Liver (tissue), 9 donors: ENCODE measurements around the gene FGD1. TPM values are rescaled to one million over a fixed set of nuclear protein-coding genes. Genes with fewer than 3 reads are reported as not detected.

Experiments used
- DNase-seq: peaks from one replicate; pipeline ENCODE4 v3.0.0-alpha.2; 2017; ENCODE audit warnings: low spot score
- H3K27ac ChIP-seq, 2 donors: one replicate each; pipeline ENCODE4 v1.7.0; 2013; ENCODE audit warnings: inconsistent platforms in 2 of 2, low read length in 2 of 2, control low read depth in 1 of 2, low read depth in 1 of 2, mild to moderate bottlenecking in 1 of 2
- H3K27me3 ChIP-seq, 4 donors: one replicate each; pipeline versions ENCODE4 v1.6.1 to v1.7.0; 2013; ENCODE audit warnings: low read length in 3 of 4, inconsistent platforms in 1 of 4, mild to moderate bottlenecking in 1 of 4, moderate library complexity in 1 of 4; ENCODE audit not compliant: control insufficient read depth in 4 of 4, insufficient read depth in 4 of 4
- H3K36me3 ChIP-seq, 4 donors: one replicate each; pipeline versions ENCODE4 v1.6.1 to v1.7.0; 2013; ENCODE audit warnings: low read length in 3 of 4, mild to moderate bottlenecking in 3 of 4, low read depth in 1 of 4, moderate library complexity in 1 of 4; ENCODE audit not compliant: control insufficient read depth in 4 of 4, insufficient read depth in 3 of 4
- H3K4me1 ChIP-seq, 4 donors: one replicate each; pipeline versions ENCODE4 v1.6.1 to v1.7.0; 2013; ENCODE audit warnings: low read length in 3 of 4, mild to moderate bottlenecking in 3 of 4, moderate library complexity in 1 of 4; ENCODE audit not compliant: control insufficient read depth in 4 of 4, insufficient read depth in 4 of 4
- H3K4me3 ChIP-seq, 3 donors: one replicate each; pipeline versions ENCODE4 v1.6.1 to v1.7.0; 2013; ENCODE audit warnings: low read length in 3 of 3, control low read depth in 1 of 3, low read depth in 1 of 3, mild to moderate bottlenecking in 1 of 3
- H3K9ac ChIP-seq, 2 donors: one replicate each; pipeline ENCODE4 v1.7.0; 2013; ENCODE audit warnings: low read length in 2 of 2, mild to moderate bottlenecking in 2 of 2, moderate library complexity in 2 of 2, control low read depth in 1 of 2, low read depth in 1 of 2
- H3K9me3 ChIP-seq, 4 donors: one replicate each; pipeline versions ENCODE4 v1.6.1 to v1.7.0; 2013; ENCODE audit warnings: low read length in 3 of 4; ENCODE audit not compliant: control insufficient read depth in 4 of 4
- ATF3 ChIP-seq: IDR thresholded peaks from 2 replicates; pipeline ENCODE4 v1.6.1; 2016; ENCODE audit warnings: antibody characterized with exemption
- CTCF ChIP-seq: fragments of 150-350 bp; IDR thresholded peaks from 2 replicates; pipeline ENCODE4 v1.5.1; 2017; ENCODE audit warnings: improper control_type of control experiment, low read depth, low read length; ENCODE audit not compliant: missing input control
- EGR1 ChIP-seq, 2 donors: IDR thresholded peaks; 2 replicates each; pipeline ENCODE4 v1.6.1; 2016 to 2018; ENCODE audit warnings: antibody characterized with exemption in 2 of 2, low read depth in 2 of 2
- FOXA1 ChIP-seq: IDR thresholded peaks from 2 replicates; pipeline ENCODE4 v1.6.1; 2016; ENCODE audit warnings: antibody characterized with exemption
- FOXA2 ChIP-seq: IDR thresholded peaks from 2 replicates; pipeline ENCODE4 v1.6.1; 2016; ENCODE audit warnings: antibody characterized with exemption
- GABPA ChIP-seq, 2 donors: IDR thresholded peaks in 1 of 2; conservative IDR thresholded peaks in 1 of 2; 2 replicates each; pipeline ENCODE4 v1.6.1; 2016; ENCODE audit warnings: antibody characterized with exemption in 2 of 2, mild to moderate bottlenecking in 1 of 2, moderate library complexity in 1 of 2
- HNF4G ChIP-seq: IDR thresholded peaks from 2 replicates; pipeline ENCODE4 v1.6.1; 2016; ENCODE audit warnings: antibody characterized with exemption
- JUND ChIP-seq, 2 donors: IDR thresholded peaks; 2 replicates each; pipeline ENCODE4 v1.6.1; 2016; ENCODE audit warnings: antibody characterized with exemption in 2 of 2
- MAX ChIP-seq: IDR thresholded peaks from 2 replicates; pipeline ENCODE4 v1.6.1; 2016; ENCODE audit warnings: antibody characterized with exemption
- NR2F2 ChIP-seq: IDR thresholded peaks from 2 replicates; pipeline ENCODE4 v1.6.1; 2016; ENCODE audit warnings: antibody characterized with exemption
- RAD21 ChIP-seq, 2 donors: IDR thresholded peaks; 2 replicates each; pipeline ENCODE4 v1.6.1; 2016; ENCODE audit warnings: antibody characterized with exemption in 2 of 2, mild to moderate bottlenecking in 2 of 2
- TAF1 ChIP-seq: conservative IDR thresholded peaks from 2 replicates; pipeline ENCODE4 v1.6.1; 2016; ENCODE audit warnings: antibody characterized with exemption, mild to moderate bottlenecking
- YY1 ChIP-seq: IDR thresholded peaks from 2 replicates; pipeline ENCODE4 v1.6.1; 2016; ENCODE audit warnings: antibody characterized with exemption, mild to moderate bottlenecking
- ZBTB33 ChIP-seq: IDR thresholded peaks from 2 replicates; pipeline ENCODE4 v1.6.1; 2016; ENCODE audit warnings: antibody characterized with exemption
- WGBS: extraction: QIAGEN DNeasy Blood & Tissue Kit; methylation state at CpG from one replicate; pipeline ENCODE4 v1.1.7; 2013; 5-methylcytosine and 5-hydroxymethylcytosine counted together
- polyA plus RNA-seq, 2 donors: library from polyadenylated mRNA; stranded (reverse) in 1 of 2; unstranded in 1 of 2; fragments of 200-250 nt in 1 of 2; fragments of >200 nt in 1 of 2; fragmentation: Nextera tagmentation in 1 of 2; extraction: Ambion mirVana in 1 of 2; gene quantifications; one replicate each; pipeline versions ENCODE4 v1.2.1 to v1.2.3, GENCODE V29; 2013 to 2015
- total RNA-seq, 2 donors: library from RNA; depleted of rRNA; stranded (reverse); fragments of >200 nt; gene quantifications; one replicate each; pipeline ENCODE4 v1.2.3, GENCODE V29; 2014
- donor health status: healthy.
- donor health status: healthy.
- donor health status: healthy.
- donor health status: healthy.
- donor health status: healthy.

The FGD1 gene
- total and polyA plus RNA-seq, 4 donors: 0.32 to 0.89 (median 0.58) TPM

- no peak for TF ChIP-seq ATF3
- no peak for TF ChIP-seq JUND (IDR thresholded peaks at IDR 0.05)
- TF ChIP-seq YY1: no peak
- no peak for TF ChIP-seq HNF4G
- TF ChIP-seq GABPA (IDR thresholded peaks at IDR 0.05 in 1 of 2, conservative IDR thresholded peaks at IDR 0.05 in 1 of 2): no peak
- no peak for TF ChIP-seq RAD21 (IDR thresholded peaks at IDR 0.05)
- no peak for TF ChIP-seq NR2F2
- TF ChIP-seq FOXA1: no peak
- no peak for TF ChIP-seq TAF1
- DNase-seq: no peak
- no peak overlapping the region for H3K9ac ChIP-seq
- WGBS: 77% methylated on average over 9 of the region's 9 CpGs
- no peaks in the 10 kb centered on the region for H3K4me1 ChIP-seq
- no peak overlapping the region for H3K4me3 ChIP-seq
- no peak overlapping the region for H3K27ac ChIP-seq
- no peaks in the 10 kb centered on the region for H3K36me3 ChIP-seq
- no peaks in the 10 kb centered on the region for H3K27me3 ChIP-seq
- no peaks in the 10 kb centered on the region for H3K9me3 ChIP-seq
Measured at GRCh38 chrX:54483946-54484345, 12.1 kb downstream of the FGD1 start.

DNA sequence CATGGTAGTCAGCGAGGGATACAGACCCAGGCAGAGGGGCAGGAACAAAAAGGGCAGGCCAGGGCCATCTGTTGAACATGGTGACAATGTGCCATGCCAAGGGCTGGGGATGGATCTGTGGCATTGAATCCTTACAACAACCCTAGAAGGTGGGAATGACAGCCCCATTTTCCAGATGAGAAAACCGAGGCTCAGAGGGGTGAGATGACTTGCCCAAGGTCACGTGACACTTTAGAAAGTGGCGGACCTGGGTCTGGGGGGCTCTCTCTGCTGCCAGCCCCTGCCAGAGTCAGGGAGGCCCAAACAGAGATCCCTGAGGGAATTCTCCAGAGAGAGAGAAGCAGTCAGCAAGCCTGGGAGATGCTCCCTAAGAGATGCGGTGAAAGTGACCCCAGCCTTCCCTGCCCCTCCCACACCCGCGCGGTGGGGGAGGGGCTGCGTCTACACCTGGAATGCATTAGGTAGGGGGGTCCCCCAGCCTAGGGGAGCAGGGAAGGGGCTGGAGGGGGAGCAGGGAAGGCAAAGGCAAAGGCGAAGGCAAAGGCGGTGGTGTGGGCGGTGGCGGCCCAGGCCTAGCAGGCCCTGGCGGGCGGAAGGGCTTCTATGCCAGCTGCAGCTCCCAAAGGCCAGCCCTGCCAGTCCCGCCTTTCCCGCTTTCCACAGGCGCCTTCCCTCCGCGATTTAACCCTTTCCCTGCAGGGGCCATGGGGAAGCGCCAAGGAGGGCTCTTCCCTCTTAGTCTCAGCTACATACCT, 13.0 kb downstream of the FGD1 start:
- Histone ChIP-seq H3K9me3 (no peaks in the 10 kb centered on the region), H3K27ac (no peak overlapping the region), H3K4me1 (no peaks in the 10 kb centered on the region), H3K27me3 (no peaks in the 10 kb centered on the region), H3K36me3 (no peaks in the 10 kb centered on the region), H3K4me3 (no peak overlapping the region), H3K9ac (no peak overlapping the region)
- WGBS: 70% methylated on average over 21 of the region's 21 CpGs
- DNase-seq: no peak
- TF ChIP-seq GABPA (IDR thresholded peaks at IDR 0.05 in 1 of 2, conservative IDR thresholded peaks at IDR 0.05 in 1 of 2): no peak
- TF ChIP-seq FOXA2: no peak
- no peak for TF ChIP-seq ZBTB33
- no peak for TF ChIP-seq HNF4G
- TF ChIP-seq MAX: no peak
- no peak for TF ChIP-seq FOXA1
- no peak for TF ChIP-seq YY1
- TF ChIP-seq CTCF: no peak
- TF ChIP-seq EGR1 (IDR thresholded peaks at IDR 0.05; ENCODE audit: low read depth in 2 of 2): no peak
- TF ChIP-seq TAF1: no peak
